OCI-LY1 (cell line): Measurements from ENCODE around the gene UBR4.

Experiments used
- EZH2 ChIP-seq: fragments of 200-600 bp; sonication (generic), shearing (Covaris generic); IDR thresholded peaks from 2 replicates; pipeline ENCODE4 v1.8.0; 2017; ENCODE audit warnings: borderline replicate concordance, mixed run types, mild to moderate bottlenecking, antibody characterized with exemption, low read length, moderate library complexity, mixed read lengths
- TF ChIP-seq, protein P1 (sequence below): fragments of 200-600 bp; sonication (generic), shearing (Covaris generic); IDR thresholded peaks from 2 replicates; pipeline ENCODE4 v1.5.1; 2017; ENCODE audit warnings: mild to moderate bottlenecking, antibody characterized with exemption, low read length, moderate library complexity, mixed read lengths

GRCh38 chr1:19220080-19220846 is 10.2 kb upstream of the UBR4 start:
- TF ChIP-seq, protein P1, sequence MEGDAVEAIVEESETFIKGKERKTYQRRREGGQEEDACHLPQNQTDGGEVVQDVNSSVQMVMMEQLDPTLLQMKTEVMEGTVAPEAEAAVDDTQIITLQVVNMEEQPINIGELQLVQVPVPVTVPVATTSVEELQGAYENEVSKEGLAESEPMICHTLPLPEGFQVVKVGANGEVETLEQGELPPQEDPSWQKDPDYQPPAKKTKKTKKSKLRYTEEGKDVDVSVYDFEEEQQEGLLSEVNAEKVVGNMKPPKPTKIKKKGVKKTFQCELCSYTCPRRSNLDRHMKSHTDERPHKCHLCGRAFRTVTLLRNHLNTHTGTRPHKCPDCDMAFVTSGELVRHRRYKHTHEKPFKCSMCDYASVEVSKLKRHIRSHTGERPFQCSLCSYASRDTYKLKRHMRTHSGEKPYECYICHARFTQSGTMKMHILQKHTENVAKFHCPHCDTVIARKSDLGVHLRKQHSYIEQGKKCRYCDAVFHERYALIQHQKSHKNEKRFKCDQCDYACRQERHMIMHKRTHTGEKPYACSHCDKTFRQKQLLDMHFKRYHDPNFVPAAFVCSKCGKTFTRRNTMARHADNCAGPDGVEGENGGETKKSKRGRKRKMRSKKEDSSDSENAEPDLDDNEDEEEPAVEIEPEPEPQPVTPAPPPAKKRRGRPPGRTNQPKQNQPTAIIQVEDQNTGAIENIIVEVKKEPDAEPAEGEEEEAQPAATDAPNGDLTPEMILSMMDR: no peak
- TF ChIP-seq EZH2: no peak
